Endothelial cell of umbilical vein (primary cell): ENCODE measurements around the gene STK40.

Experiments
- CTCF ChIP-seq, 2 donors: IDR thresholded peaks; 1 replicate in 1 of 2; 2 replicates in 1 of 2; pipeline ENCODE4 v1.5.1; 2011; ENCODE audit warnings: low read length in 2 of 2, mild to moderate bottlenecking in 2 of 2, moderate library complexity in 2 of 2, control low read depth in 1 of 2, inconsistent platforms in 1 of 2, low read depth in 1 of 2; ENCODE audit not compliant: insufficient read depth in 1 of 2; ENCODE audit errors: extremely low read depth in 1 of 2
- EZH2 ChIP-seq: IDR thresholded peaks from 2 replicates; pipeline ENCODE4 v1.6.1; 2012; ENCODE audit warnings: borderline replicate concordance, low read depth, mild to moderate bottlenecking, moderate library complexity, low read length, inconsistent platforms; ENCODE audit not compliant: severe bottlenecking
- GATA2 ChIP-seq: IDR thresholded peaks from 2 replicates; pipeline ENCODE4 v1.7.0; 2011; ENCODE audit warnings: low read depth, mild to moderate bottlenecking, moderate library complexity, mixed read lengths, low read length; ENCODE audit not compliant: insufficient read length, insufficient read depth
- JUN ChIP-seq: IDR thresholded peaks from 2 replicates; pipeline ENCODE4 v1.6.1; 2011; ENCODE audit warnings: borderline replicate concordance, low read depth; ENCODE audit not compliant: insufficient read length, insufficient read depth
- POLR2A ChIP-seq: IDR thresholded peaks from 2 replicates; pipeline ENCODE4 v1.6.1; 2012; ENCODE audit warnings: low read depth, mild to moderate bottlenecking, control low read depth, low read length
- POLR2AphosphoS5 ChIP-seq: IDR thresholded peaks from 2 replicates; pipeline ENCODE4 v1.6.1; 2012; ENCODE audit warnings: low read depth, mild to moderate bottlenecking, control low read depth, low read length, moderate library complexity; ENCODE audit not compliant: insufficient read depth
- TF ChIP-seq, protein P1 (sequence below): IDR thresholded peaks from 2 replicates; pipeline ENCODE4 v1.6.1; 2011; ENCODE audit not compliant: insufficient read depth, insufficient read length

DNA sequence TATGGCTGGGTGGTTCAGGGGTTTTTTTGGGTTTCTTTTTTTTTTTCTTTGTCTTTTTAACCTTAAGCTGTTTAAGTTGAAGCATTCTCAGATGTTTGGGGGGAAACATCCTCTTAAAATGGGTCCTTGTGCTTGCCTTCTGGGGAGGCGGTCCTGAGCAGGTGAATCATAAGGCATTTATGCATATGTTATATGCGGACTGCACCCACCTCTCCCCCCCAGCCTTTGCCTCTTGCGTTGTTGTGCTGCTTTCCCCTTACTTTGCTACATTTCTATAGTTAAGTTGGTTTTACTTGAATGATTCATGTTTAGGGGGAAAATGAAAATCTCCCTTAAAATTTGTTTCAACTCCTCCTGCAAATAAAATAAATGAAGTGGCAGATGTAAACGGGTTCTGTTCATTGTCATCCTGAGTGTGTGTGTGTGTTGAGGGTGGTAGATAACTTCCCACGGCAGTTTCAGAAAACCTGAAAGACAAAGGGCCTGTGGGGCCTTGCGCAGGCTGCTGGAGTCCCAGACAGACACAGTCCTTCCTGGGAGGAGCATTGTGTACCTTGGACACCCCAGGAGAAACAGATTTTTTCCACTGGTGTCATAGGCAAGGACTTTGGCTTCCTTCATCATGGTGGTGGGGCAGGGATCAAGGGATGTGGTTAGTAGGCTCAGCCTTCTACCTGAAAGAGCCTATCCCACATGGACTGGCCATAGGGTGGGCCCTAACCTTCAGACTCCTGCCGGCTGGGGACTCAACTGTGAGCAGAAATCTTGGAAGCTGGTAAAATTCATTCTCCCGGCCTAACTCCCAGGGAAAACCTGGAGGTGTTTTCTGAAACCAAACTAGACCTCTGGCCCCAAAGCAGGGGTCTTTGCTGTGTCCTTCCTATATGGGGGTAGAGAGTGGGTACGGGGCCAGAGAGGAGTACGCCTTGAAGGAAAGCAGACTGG, 80.5 kb downstream of the STK40 start:
- no peak for TF ChIP-seq CTCF (IDR thresholded peaks at IDR 0.05; ENCODE audit: extremely low read depth in 1 of 2, insufficient read depth in 1 of 2, low read depth in 1 of 2, low read length in 2 of 2)
- no peak for TF ChIP-seq EZH2
- TF ChIP-seq POLR2A: no peak
- TF ChIP-seq, protein P1, sequence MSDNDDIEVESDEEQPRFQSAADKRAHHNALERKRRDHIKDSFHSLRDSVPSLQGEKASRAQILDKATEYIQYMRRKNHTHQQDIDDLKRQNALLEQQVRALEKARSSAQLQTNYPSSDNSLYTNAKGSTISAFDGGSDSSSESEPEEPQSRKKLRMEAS: no peak
- TF ChIP-seq POLR2AphosphoS5: no peak
- TF ChIP-seq JUN: no peak
- no peak for TF ChIP-seq GATA2
